Fibroblast of lung (primary cell): ENCODE measurements around the gene ZNF423. TPM values are rescaled to one million over a fixed set of nuclear protein-coding genes. Genes with fewer than 3 reads are reported as not detected.
A peak's percentile ranks its signal among the peaks of the same experiment; 100 is the strongest.

Experiments
- DNase-seq, 2 donors: peaks; one replicate each; pipeline versions ENCODE4 v3.0.0 to v3.0.0-alpha.2; 2010; ENCODE audit warnings: low read depth in 2 of 2
- H2AFZ ChIP-seq: 2 replicates; pipeline ENCODE4 v1.5.1; 2012; ENCODE audit warnings: low read length, control low read depth, inconsistent platforms
- H3K27ac ChIP-seq: 2 replicates; pipeline ENCODE4 v1.5.1; 2011; ENCODE audit warnings: low read length, control low read depth; ENCODE audit not compliant: insufficient read depth
- H3K27me3 ChIP-seq: 2 replicates; pipeline ENCODE4 v1.5.1; 2011; ENCODE audit warnings: mild to moderate bottlenecking, low read length; ENCODE audit not compliant: control insufficient read depth, insufficient read depth
- H3K36me3 ChIP-seq: 2 replicates; pipeline ENCODE4 v1.5.1; 2011; ENCODE audit warnings: low read length; ENCODE audit not compliant: control insufficient read depth, insufficient read depth
- H3K4me1 ChIP-seq: 2 replicates; pipeline ENCODE4 v1.5.1; 2011; ENCODE audit warnings: low read length; ENCODE audit not compliant: control insufficient read depth, insufficient read depth; ENCODE audit errors: extremely low read depth
- H3K4me2 ChIP-seq: 2 replicates; pipeline ENCODE4 v1.5.1; 2011; ENCODE audit warnings: low read length, control low read depth; ENCODE audit not compliant: insufficient read depth; ENCODE audit errors: extremely low read depth
- H3K4me3 ChIP-seq, 4 experiments: fragments of 200-600 bp in 1 of 4; sonication (generic) in 1 of 4; replicated peaks in 1 of 4; 2 replicates each; pipeline ENCODE4 v1.5.1; 2011 to 2016; ENCODE audit warnings: low read length in 4 of 4, low read depth in 3 of 4, mild to moderate bottlenecking in 3 of 4, control low read depth in 2 of 4, inconsistent platforms in 1 of 4, mixed read lengths in 1 of 4; ENCODE audit not compliant: insufficient read depth in 1 of 4; ENCODE audit errors: control extremely low read depth in 1 of 4
- H3K79me2 ChIP-seq: 2 replicates; pipeline ENCODE4 v1.5.1; 2012; ENCODE audit warnings: mild to moderate bottlenecking, low read length, inconsistent platforms; ENCODE audit not compliant: control insufficient read depth, insufficient read depth
- H3K9ac ChIP-seq: 2 replicates; pipeline ENCODE4 v1.5.1; 2011; ENCODE audit warnings: mild to moderate bottlenecking, low read length, control low read depth; ENCODE audit not compliant: insufficient read depth
- H3K9me3 ChIP-seq: 2 replicates; pipeline ENCODE4 v1.5.1; 2012; ENCODE audit warnings: low read depth, low read length; ENCODE audit not compliant: control insufficient read depth, insufficient read depth
- H4K20me1 ChIP-seq: 2 replicates; pipeline ENCODE4 v1.5.1; 2011; ENCODE audit warnings: low read length; ENCODE audit not compliant: control insufficient read depth, insufficient read depth; ENCODE audit errors: extremely low read depth
- EZH2 ChIP-seq: IDR thresholded peaks from 2 replicates; pipeline ENCODE4 v1.5.1; 2012; ENCODE audit warnings: low read length, control low read depth, mild to moderate bottlenecking; ENCODE audit errors: missing control alignments
- polyA plus RNA-seq, 2 donors: library from polyadenylated mRNA; depleted of rRNA in 1 of 2; stranded (reverse) in 1 of 2; unstranded in 1 of 2; fragments of >200 nt; gene quantifications; 2 replicates each; pipeline ENCODE4 v1.2.1, GENCODE V29; 2011 to 2012; ENCODE audit warnings: missing spikeins in 1 of 2
- total RNA-seq: library from RNA; depleted of rRNA; stranded (reverse); fragments of >200 nt; gene quantifications from 2 replicates; pipeline ENCODE4 v1.2.1, GENCODE V29; 2014
- TF ChIP-seq, protein P1 (sequence below), 2 donors: IDR thresholded peaks in 1 of 2; conservative IDR thresholded peaks in 1 of 2; 1 replicate in 1 of 2; 2 replicates in 1 of 2; pipeline ENCODE4 v1.5.1; 2011 to 2012; ENCODE audit warnings: low read length in 2 of 2, control low read depth in 1 of 2, inconsistent platforms in 1 of 2, low read depth in 1 of 2, mild to moderate bottlenecking in 1 of 2

ZNF423 gene
- total and polyA plus RNA-seq, 2 donors (not counting 1 experiment from before 2014, with no cell fraction given), result 0.07 to 0.17 TPM

DNA sequence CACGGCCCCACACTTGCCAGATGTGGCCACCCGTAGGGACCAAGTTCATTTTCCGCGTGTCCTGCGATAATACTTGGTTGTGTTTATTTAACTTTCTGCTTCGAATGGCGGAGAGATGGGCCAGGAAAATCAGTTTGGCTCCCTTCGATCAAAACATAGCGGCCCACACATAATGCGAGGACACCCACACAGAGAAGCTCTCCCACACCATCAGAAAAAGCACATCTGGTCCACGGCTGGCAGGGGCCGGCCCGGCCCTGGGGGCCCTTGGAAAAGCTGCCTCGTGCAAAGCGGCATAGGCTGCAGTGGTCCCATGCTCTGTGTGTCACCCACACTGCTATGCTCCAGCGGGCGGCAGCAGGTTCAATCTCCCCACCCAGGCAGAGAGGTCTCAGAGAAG, 46.9 kb downstream of the ZNF423 start:
- Histone ChIP-seq H3K27me3 (no peaks in the 10 kb centered on the region), H3K9ac (no peak overlapping the region), H3K27ac (no peak overlapping the region), H3K9me3 (no peaks in the 10 kb centered on the region), H4K20me1 (no peaks in the 10 kb centered on the region), H3K36me3 (no peaks in the 10 kb centered on the region), H3K4me1 (no peaks in the 10 kb centered on the region), H2AFZ (no peak overlapping the region), H3K4me3 (no peak overlapping the region), H3K79me2 (no peaks in the 10 kb centered on the region), H3K4me2 (no peak overlapping the region)
- DNase-seq, result no peak
- TF ChIP-seq, protein P1, sequence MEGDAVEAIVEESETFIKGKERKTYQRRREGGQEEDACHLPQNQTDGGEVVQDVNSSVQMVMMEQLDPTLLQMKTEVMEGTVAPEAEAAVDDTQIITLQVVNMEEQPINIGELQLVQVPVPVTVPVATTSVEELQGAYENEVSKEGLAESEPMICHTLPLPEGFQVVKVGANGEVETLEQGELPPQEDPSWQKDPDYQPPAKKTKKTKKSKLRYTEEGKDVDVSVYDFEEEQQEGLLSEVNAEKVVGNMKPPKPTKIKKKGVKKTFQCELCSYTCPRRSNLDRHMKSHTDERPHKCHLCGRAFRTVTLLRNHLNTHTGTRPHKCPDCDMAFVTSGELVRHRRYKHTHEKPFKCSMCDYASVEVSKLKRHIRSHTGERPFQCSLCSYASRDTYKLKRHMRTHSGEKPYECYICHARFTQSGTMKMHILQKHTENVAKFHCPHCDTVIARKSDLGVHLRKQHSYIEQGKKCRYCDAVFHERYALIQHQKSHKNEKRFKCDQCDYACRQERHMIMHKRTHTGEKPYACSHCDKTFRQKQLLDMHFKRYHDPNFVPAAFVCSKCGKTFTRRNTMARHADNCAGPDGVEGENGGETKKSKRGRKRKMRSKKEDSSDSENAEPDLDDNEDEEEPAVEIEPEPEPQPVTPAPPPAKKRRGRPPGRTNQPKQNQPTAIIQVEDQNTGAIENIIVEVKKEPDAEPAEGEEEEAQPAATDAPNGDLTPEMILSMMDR (conservative IDR thresholded peaks at IDR 0.05 in 1 of 2, IDR thresholded peaks at IDR 0.05 in 1 of 2; ENCODE audit: low read depth in 1 of 2, low read length in 2 of 2), result no peak

- Histone ChIP-seq H4K20me1 (no peaks in the 10 kb centered on the region), H3K79me2 (no peaks in the 10 kb centered on the region), H3K36me3 (no peaks in the 10 kb centered on the region), H3K4me2 (no peak overlapping the region), H3K27me3 (no peaks in the 10 kb centered on the region), H3K4me1 (no peaks in the 10 kb centered on the region), H3K4me3 (no peak overlapping the region), H3K27ac (no peak overlapping the region), H3K9ac (no peak overlapping the region), H3K9me3 (no peaks in the 10 kb centered on the region), H2AFZ (no peak overlapping the region)
- TF ChIP-seq, protein P1 (conservative IDR thresholded peaks at IDR 0.05 in 1 of 2, IDR thresholded peaks at IDR 0.05 in 1 of 2; ENCODE audit: low read depth in 1 of 2, low read length in 2 of 2), result no peak
- TF ChIP-seq EZH2, result no peak
- DNase-seq, result peak; percentile 44 to 88
Measured at GRCh38 chr16:49806446-49806845, 49.5 kb downstream of the ZNF423 start.

GRCh38 chr16:49801290-49801689, 54.6 kb downstream of the ZNF423 start:
- Histone ChIP-seq H3K36me3 (no peaks in the 10 kb centered on the region), H3K79me2 (no peaks in the 10 kb centered on the region), H4K20me1 (no peaks in the 10 kb centered on the region), H3K9me3 (no peaks in the 10 kb centered on the region), H3K4me2 (no peak overlapping the region), H3K27me3 (no peaks in the 10 kb centered on the region), H2AFZ (no peak overlapping the region), H3K9ac (no peak overlapping the region), H3K4me3 (no peak overlapping the region), H3K27ac (no peak overlapping the region), H3K4me1 (no peaks in the 10 kb centered on the region)
- TF ChIP-seq, protein P1 (conservative IDR thresholded peaks at IDR 0.05 in 1 of 2, IDR thresholded peaks at IDR 0.05 in 1 of 2; ENCODE audit: low read depth in 1 of 2, low read length in 2 of 2), result no peak
- DNase-seq, result no peak
